ENCODE results near the gene PCDHA1.

PCDHA1 gene

DNA sequence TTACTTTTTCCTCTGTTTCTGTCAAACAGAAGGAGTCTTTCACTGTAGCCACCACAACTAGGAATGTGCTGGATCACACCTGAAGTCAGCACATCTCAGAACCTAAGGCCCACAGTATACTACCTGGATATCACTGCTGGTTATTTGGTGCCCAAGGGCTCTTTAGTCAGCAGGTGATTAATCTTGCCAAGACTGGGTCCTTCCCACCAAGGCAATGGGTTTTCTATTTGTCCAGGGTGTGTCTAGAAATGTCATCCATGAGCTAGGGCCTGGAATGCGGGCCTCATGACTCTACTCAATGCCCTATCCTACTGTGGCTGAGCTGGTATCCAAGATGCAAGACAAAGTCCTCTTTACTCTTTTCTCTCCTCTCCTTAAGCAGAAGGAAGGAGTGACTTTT is 130.4 kb downstream of the PCDHA1 start:
- H3K36me3 ChIP-seq (ENCODE audit: low read depth) = no peaks in the 10 kb centered on the region
- ATAC-seq (ENCODE audit: low read depth) (peak; percentile 35; the same call in 2 of the 3 replicates), DNase-seq (ENCODE audit: low spot score) (no peak)
- H3K27me3 ChIP-seq (ENCODE audit: insufficient read depth, poor library complexity, severe bottlenecking) = peaks cover 4% of the 10 kb centered on the region
- H3K27ac ChIP-seq (ENCODE audit: poor library complexity, severe bottlenecking) = no peak overlapping the region
- no peak overlapping the region for H3K4me3 ChIP-seq (ENCODE audit: severe bottlenecking)
- no peaks in the 10 kb centered on the region for H3K4me1 ChIP-seq (ENCODE audit: insufficient read depth, poor library complexity, severe bottlenecking)
- TF ChIP-seq, protein P1, sequence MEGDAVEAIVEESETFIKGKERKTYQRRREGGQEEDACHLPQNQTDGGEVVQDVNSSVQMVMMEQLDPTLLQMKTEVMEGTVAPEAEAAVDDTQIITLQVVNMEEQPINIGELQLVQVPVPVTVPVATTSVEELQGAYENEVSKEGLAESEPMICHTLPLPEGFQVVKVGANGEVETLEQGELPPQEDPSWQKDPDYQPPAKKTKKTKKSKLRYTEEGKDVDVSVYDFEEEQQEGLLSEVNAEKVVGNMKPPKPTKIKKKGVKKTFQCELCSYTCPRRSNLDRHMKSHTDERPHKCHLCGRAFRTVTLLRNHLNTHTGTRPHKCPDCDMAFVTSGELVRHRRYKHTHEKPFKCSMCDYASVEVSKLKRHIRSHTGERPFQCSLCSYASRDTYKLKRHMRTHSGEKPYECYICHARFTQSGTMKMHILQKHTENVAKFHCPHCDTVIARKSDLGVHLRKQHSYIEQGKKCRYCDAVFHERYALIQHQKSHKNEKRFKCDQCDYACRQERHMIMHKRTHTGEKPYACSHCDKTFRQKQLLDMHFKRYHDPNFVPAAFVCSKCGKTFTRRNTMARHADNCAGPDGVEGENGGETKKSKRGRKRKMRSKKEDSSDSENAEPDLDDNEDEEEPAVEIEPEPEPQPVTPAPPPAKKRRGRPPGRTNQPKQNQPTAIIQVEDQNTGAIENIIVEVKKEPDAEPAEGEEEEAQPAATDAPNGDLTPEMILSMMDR (IDR thresholded peaks at IDR 0.05; ENCODE audit: poor library complexity, severe bottlenecking) = no peak
- H3K9me3 ChIP-seq (ENCODE audit: severe bottlenecking) = no peaks in the 10 kb centered on the region

DNA sequence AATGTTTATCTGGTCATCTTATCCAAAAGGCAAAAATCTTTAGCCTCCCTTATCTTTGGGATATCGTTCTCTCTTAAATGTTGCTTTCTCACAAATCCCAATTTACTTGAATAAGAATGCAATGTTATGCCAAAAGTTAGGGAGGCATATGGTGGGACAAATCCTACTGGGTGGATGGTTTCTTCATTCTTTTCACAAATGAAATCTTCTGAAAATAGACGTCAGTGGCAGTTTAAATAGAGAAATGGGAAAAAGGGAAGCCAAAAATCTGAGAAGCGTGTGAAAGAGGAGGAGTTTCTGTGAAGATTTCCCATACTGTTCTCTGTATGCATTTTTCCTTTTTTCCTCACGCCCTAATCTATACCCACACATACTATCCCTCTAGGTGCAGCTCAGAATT is 137.7 kb downstream of the PCDHA1 start:
- Histone ChIP-seq H3K4me1 (ENCODE audit: insufficient read depth, poor library complexity, severe bottlenecking) (no peaks in the 10 kb centered on the region), H3K27ac (ENCODE audit: poor library complexity, severe bottlenecking) (no peak overlapping the region), H3K36me3 (ENCODE audit: low read depth) (no peaks in the 10 kb centered on the region), H3K9me3 (ENCODE audit: severe bottlenecking) (no peaks in the 10 kb centered on the region), H3K27me3 (ENCODE audit: insufficient read depth, poor library complexity, severe bottlenecking) (peaks cover 6% of the 10 kb centered on the region), H3K4me3 (ENCODE audit: severe bottlenecking) (no peak overlapping the region)
- no peak for DNase-seq (ENCODE audit: low spot score)
- ATAC-seq (ENCODE audit: low read depth) = no peak
- TF ChIP-seq, protein P1 (IDR thresholded peaks at IDR 0.05; ENCODE audit: poor library complexity, severe bottlenecking) = no peak

DNA sequence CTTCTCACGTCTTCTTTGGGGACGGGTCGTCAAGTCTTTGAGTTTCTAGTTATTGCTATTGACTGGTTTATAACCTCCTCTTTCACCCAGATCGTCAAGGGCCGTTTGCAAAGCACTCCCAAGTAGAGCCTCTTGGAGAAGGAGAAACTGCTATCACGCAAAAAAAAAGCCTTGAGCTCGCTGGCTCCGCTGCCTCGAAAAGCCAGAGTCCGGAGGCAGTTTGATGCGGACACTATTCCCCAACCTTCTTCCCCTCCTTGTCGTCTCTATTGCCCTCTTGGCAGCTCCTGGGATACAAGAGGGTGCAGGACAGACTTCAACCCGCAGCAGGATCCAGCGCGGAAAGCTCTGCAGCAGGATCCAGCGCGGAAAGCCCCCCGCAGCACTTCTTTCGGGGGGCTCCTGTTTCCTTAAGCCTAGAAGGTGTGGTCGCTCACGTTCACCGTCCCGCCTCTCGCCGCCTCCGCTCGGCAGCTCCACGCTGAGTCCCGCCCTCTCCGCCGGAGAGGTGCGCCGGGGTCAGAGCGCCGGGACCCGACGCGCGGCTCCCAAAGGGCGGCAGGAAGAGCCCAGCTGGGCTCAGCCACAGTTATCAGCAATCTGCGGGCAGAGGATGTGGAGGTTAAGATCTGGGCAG is 140.0 kb downstream of the PCDHA1 start, which contains the start of gene PCDHAC1:
Gene PCDHAC1, plus strand, starts transcription at position 494 of the 637 bp plus-strand sequence. CDS start 594 bp downstream, outside the sequence.
- Histone ChIP-seq H3K36me3 (ENCODE audit: low read depth) (no peaks in the 10 kb centered on the region), H3K9me3 (ENCODE audit: severe bottlenecking) (no peaks in the 10 kb centered on the region), H3K4me3 (ENCODE audit: severe bottlenecking) (peak within 1 kb of the TSS; percentile 46), H3K27me3 (ENCODE audit: insufficient read depth, poor library complexity, severe bottlenecking) (peaks cover 6% of the 10 kb centered on the region), H3K27ac (ENCODE audit: poor library complexity, severe bottlenecking) (no peak within 1 kb of the TSS), H3K4me1 (ENCODE audit: insufficient read depth, poor library complexity, severe bottlenecking) (no peaks in the 10 kb centered on the region)
- DNase-seq (ENCODE audit: low spot score) (no peak), ATAC-seq (ENCODE audit: low read depth) (peak; percentile 78)
- TF ChIP-seq, protein P1 (IDR thresholded peaks at IDR 0.05; ENCODE audit: poor library complexity, severe bottlenecking) = no peak

DNA sequence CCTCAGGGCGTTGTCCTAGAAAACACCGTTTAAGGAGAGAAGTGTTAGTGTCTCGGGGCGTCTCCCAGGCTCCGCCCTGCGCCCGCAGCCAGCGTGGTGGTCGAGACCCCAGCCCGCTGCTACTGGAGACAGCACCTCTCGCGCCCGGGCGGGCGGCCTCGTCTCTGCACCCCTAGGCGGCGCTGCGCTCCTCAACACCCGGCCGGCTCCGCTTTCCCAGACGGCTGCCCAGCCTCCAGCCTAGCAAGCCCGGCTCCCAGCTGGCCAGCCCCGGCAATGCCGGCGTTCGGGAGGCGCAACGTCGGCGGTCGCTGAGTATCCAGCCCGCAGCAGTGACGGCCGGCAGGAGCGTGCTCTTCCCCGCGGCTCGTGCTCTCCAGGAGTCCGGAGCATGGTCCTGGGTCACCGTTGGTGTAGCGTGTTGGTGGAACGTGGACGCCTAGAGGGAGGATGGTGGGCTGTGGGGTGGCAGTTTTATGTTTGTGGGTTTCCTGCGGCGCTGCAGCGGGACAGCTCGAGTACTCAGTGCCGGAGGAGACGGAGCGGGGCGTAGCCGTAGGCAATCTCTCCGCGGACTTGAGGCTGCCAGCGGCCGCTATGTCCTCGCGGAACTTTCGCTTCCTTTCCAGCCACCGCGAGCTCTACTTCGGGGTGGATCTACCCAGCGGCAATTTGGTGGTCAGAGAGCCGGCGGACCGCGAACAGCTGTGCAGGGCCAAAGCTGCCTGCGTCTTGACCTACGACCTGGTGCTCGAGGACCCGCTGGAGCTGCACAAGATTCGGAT is 140.7 kb downstream of the PCDHA1 start:
- Histone ChIP-seq H3K27ac (ENCODE audit: poor library complexity, severe bottlenecking) (no peak overlapping the region), H3K9me3 (ENCODE audit: severe bottlenecking) (no peaks in the 10 kb centered on the region), H3K4me3 (ENCODE audit: severe bottlenecking) (peak overlapping the region; percentile 46), H3K27me3 (ENCODE audit: insufficient read depth, poor library complexity, severe bottlenecking) (peaks cover 6% of the 10 kb centered on the region), H3K36me3 (ENCODE audit: low read depth) (no peaks in the 10 kb centered on the region), H3K4me1 (ENCODE audit: insufficient read depth, poor library complexity, severe bottlenecking) (no peaks in the 10 kb centered on the region)
- ATAC-seq (ENCODE audit: low read depth) (peak; percentile 85), DNase-seq (ENCODE audit: low spot score) (peak; percentile 89)
- TF ChIP-seq, protein P1 (IDR thresholded peaks at IDR 0.05; ENCODE audit: poor library complexity, severe bottlenecking) = peak; percentile 99
